ENCODE data around the gene PCSK5.
"Not testable (repeated sequence)": the region's sequence is repeated elsewhere in the genome, so short reads cannot be mapped to it uniquely, and the experiment has no call there.

The PCSK5 gene

GRCh38 chr9:76296561-76297310 is 406.3 kb downstream of the PCSK5 start:
- no peak for ATAC-seq (replicated peaks; ENCODE audit: extremely low read depth, poor library complexity, severe bottlenecking)
- DNase-seq (ENCODE audit: low spot score in 2 of 2) = no peak
- no peaks in the 10 kb centered on the region for H3K9me3 Mint-ChIP-seq
- peaks cover 10% of the 10 kb centered on the region for H3K27me3 Mint-ChIP-seq
- no peak overlapping the region for H3K4me3 Mint-ChIP-seq
- H3K4me1 Mint-ChIP-seq = no peaks in the 10 kb centered on the region
- H3K36me3 Mint-ChIP-seq (ENCODE audit: insufficient read depth) = no peaks in the 10 kb centered on the region
- no peak overlapping the region for H3K27ac Mint-ChIP-seq (ENCODE audit: low read depth)

- Mint-ChIP-seq H3K9me3 (no peaks in the 10 kb centered on the region), H3K36me3 (ENCODE audit: insufficient read depth) (no peaks in the 10 kb centered on the region), H3K4me3 (no peak overlapping the region), H3K27me3 (peaks cover 10% of the 10 kb centered on the region), H3K4me1 (no peaks in the 10 kb centered on the region), H3K27ac (ENCODE audit: low read depth) (no peak overlapping the region)
- no peak for ATAC-seq (replicated peaks; ENCODE audit: extremely low read depth, poor library complexity, severe bottlenecking)
- DNase-seq (ENCODE audit: low spot score in 2 of 2) = no peak
Observed at GRCh38 chr9:76297721-76298239, 407.3 kb downstream of the PCSK5 start.

- no peaks in the 10 kb centered on the region for H3K36me3 Mint-ChIP-seq (ENCODE audit: insufficient read depth)
- H3K27me3 Mint-ChIP-seq = peaks cover 10% of the 10 kb centered on the region
- ATAC-seq (replicated peaks; ENCODE audit: extremely low read depth, poor library complexity, severe bottlenecking) (no peak), DNase-seq (ENCODE audit: low spot score in 2 of 2) (no peak)
- H3K27ac Mint-ChIP-seq (ENCODE audit: low read depth) = no peak overlapping the region
- H3K4me1 Mint-ChIP-seq = no peaks in the 10 kb centered on the region
- no peaks in the 10 kb centered on the region for H3K9me3 Mint-ChIP-seq
- H3K4me3 Mint-ChIP-seq = no peak overlapping the region
Observed at GRCh38 chr9:76298521-76299144, 408.2 kb downstream of the PCSK5 start.

GRCh38 chr9:76302543-76302942 is 412.1 kb downstream of the PCSK5 start:
- ATAC-seq (replicated peaks; ENCODE audit: extremely low read depth, poor library complexity, severe bottlenecking) (no peak), DNase-seq (ENCODE audit: low spot score in 2 of 2) (no peak)
- no peak overlapping the region for H3K4me3 Mint-ChIP-seq
- peaks cover 2% of the 10 kb centered on the region for H3K27me3 Mint-ChIP-seq
- H3K36me3 Mint-ChIP-seq (ENCODE audit: insufficient read depth) = no peaks in the 10 kb centered on the region
- H3K4me1 Mint-ChIP-seq = no peaks in the 10 kb centered on the region
- no peak overlapping the region for H3K27ac Mint-ChIP-seq (ENCODE audit: low read depth)
- no peaks in the 10 kb centered on the region for H3K9me3 Mint-ChIP-seq

- no peak for ATAC-seq (replicated peaks; ENCODE audit: extremely low read depth, poor library complexity, severe bottlenecking)
- Mint-ChIP-seq H3K27ac (ENCODE audit: low read depth) (no peak overlapping the region), H3K4me3 (no peak overlapping the region), H3K36me3 (ENCODE audit: insufficient read depth) (no peaks in the 10 kb centered on the region), H3K9me3 (no peaks in the 10 kb centered on the region), H3K27me3 (peaks cover 8% of the 10 kb centered on the region), H3K4me1 (no peaks in the 10 kb centered on the region)
- DNase-seq (ENCODE audit: low spot score in 2 of 2) = no peak
Observed at GRCh38 chr9:76302947-76303550, 412.6 kb downstream of the PCSK5 start.

GRCh38 chr9:76307047-76307446 is 416.6 kb downstream of the PCSK5 start:
- peaks cover 24% of the 10 kb centered on the region for H3K27me3 Mint-ChIP-seq
- not testable (repeated sequence) for H3K4me3 Mint-ChIP-seq; H3K4me1 Mint-ChIP-seq; DNase-seq (ENCODE audit: low spot score in 2 of 2); ATAC-seq (replicated peaks; ENCODE audit: extremely low read depth, poor library complexity, severe bottlenecking); H3K36me3 Mint-ChIP-seq (ENCODE audit: insufficient read depth); H3K27ac Mint-ChIP-seq (ENCODE audit: low read depth); H3K9me3 Mint-ChIP-seq

GRCh38 chr9:76310577-76310976 is 420.1 kb downstream of the PCSK5 start:
- H3K36me3 Mint-ChIP-seq (ENCODE audit: insufficient read depth) = no peaks in the 10 kb centered on the region
- H3K9me3 Mint-ChIP-seq = no peaks in the 10 kb centered on the region
- no peak overlapping the region for H3K27ac Mint-ChIP-seq (ENCODE audit: low read depth)
- no peaks in the 10 kb centered on the region for H3K4me1 Mint-ChIP-seq
- H3K27me3 Mint-ChIP-seq = peaks cover 24% of the 10 kb centered on the region
- no peak overlapping the region for H3K4me3 Mint-ChIP-seq
- ATAC-seq (replicated peaks; ENCODE audit: extremely low read depth, poor library complexity, severe bottlenecking) (no peak), DNase-seq (ENCODE audit: low spot score in 2 of 2) (no peak)

GRCh38 chr9:76310991-76311390 is 420.5 kb downstream of the PCSK5 start:
- Mint-ChIP-seq H3K4me1 (no peaks in the 10 kb centered on the region), H3K27ac (ENCODE audit: low read depth) (no peak overlapping the region), H3K36me3 (ENCODE audit: insufficient read depth) (no peaks in the 10 kb centered on the region), H3K4me3 (no peak overlapping the region), H3K9me3 (no peaks in the 10 kb centered on the region), H3K27me3 (peaks cover 24% of the 10 kb centered on the region)
- ATAC-seq (replicated peaks; ENCODE audit: extremely low read depth, poor library complexity, severe bottlenecking) = no peak
- DNase-seq (ENCODE audit: low spot score in 2 of 2) = no peak

- no peak for DNase-seq (ENCODE audit: low spot score in 2 of 2)
- Mint-ChIP-seq H3K27ac (ENCODE audit: low read depth) (no peak overlapping the region), H3K4me1 (no peaks in the 10 kb centered on the region), H3K27me3 (peaks cover 24% of the 10 kb centered on the region), H3K4me3 (no peak overlapping the region), H3K36me3 (ENCODE audit: insufficient read depth) (no peaks in the 10 kb centered on the region), H3K9me3 (no peaks in the 10 kb centered on the region)
- no peak for ATAC-seq (replicated peaks; ENCODE audit: extremely low read depth, poor library complexity, severe bottlenecking)
Observed at GRCh38 chr9:76311537-76311936, 421.1 kb downstream of the PCSK5 start.

- no peaks in the 10 kb centered on the region for H3K4me1 Mint-ChIP-seq
- peaks cover 20% of the 10 kb centered on the region for H3K27me3 Mint-ChIP-seq
- no peaks in the 10 kb centered on the region for H3K9me3 Mint-ChIP-seq
- H3K4me3 Mint-ChIP-seq = no peak overlapping the region
- ATAC-seq (replicated peaks; ENCODE audit: extremely low read depth, poor library complexity, severe bottlenecking) (no peak), DNase-seq (ENCODE audit: low spot score in 2 of 2) (no peak)
- H3K27ac Mint-ChIP-seq (ENCODE audit: low read depth) = no peak overlapping the region
- no peaks in the 10 kb centered on the region for H3K36me3 Mint-ChIP-seq (ENCODE audit: insufficient read depth)
Observed at GRCh38 chr9:76313771-76314170, 423.3 kb downstream of the PCSK5 start.

- ATAC-seq (replicated peaks; ENCODE audit: extremely low read depth, poor library complexity, severe bottlenecking) (no peak), DNase-seq (ENCODE audit: low spot score in 2 of 2) (no peak)
- H3K4me1 Mint-ChIP-seq = no peaks in the 10 kb centered on the region
- H3K4me3 Mint-ChIP-seq = no peak overlapping the region
- no peak overlapping the region for H3K27ac Mint-ChIP-seq (ENCODE audit: low read depth)
- no peaks in the 10 kb centered on the region for H3K9me3 Mint-ChIP-seq
- peaks cover 14% of the 10 kb centered on the region for H3K27me3 Mint-ChIP-seq
- H3K36me3 Mint-ChIP-seq (ENCODE audit: insufficient read depth) = no peaks in the 10 kb centered on the region
Observed at GRCh38 chr9:76314321-76314720, 423.8 kb downstream of the PCSK5 start.

- Mint-ChIP-seq H3K27me3 (peaks cover 11% of the 10 kb centered on the region), H3K4me3 (no peak overlapping the region), H3K36me3 (ENCODE audit: insufficient read depth) (no peaks in the 10 kb centered on the region), H3K9me3 (no peaks in the 10 kb centered on the region), H3K27ac (ENCODE audit: low read depth) (no peak overlapping the region), H3K4me1 (no peaks in the 10 kb centered on the region)
- ATAC-seq (replicated peaks; ENCODE audit: extremely low read depth, poor library complexity, severe bottlenecking) = no peak
- DNase-seq (ENCODE audit: low spot score in 2 of 2) = no peak
Observed at GRCh38 chr9:76316069-76316468, 425.6 kb downstream of the PCSK5 start.

- not testable (repeated sequence) for H3K9me3 Mint-ChIP-seq; H3K4me1 Mint-ChIP-seq; ATAC-seq (replicated peaks; ENCODE audit: extremely low read depth, poor library complexity, severe bottlenecking); H3K27ac Mint-ChIP-seq (ENCODE audit: low read depth); H3K4me3 Mint-ChIP-seq; DNase-seq (ENCODE audit: low spot score in 2 of 2); H3K36me3 Mint-ChIP-seq (ENCODE audit: insufficient read depth)
- peaks cover 32% of the 10 kb centered on the region for H3K27me3 Mint-ChIP-seq
Observed at GRCh38 chr9:76319466-76319865, 429.0 kb downstream of the PCSK5 start.

Data from central memory CD8-positive, alpha-beta T cell (primary cell).